Measurements from ENCODE around the gene SOX6.

Gene SOX6

DNA sequence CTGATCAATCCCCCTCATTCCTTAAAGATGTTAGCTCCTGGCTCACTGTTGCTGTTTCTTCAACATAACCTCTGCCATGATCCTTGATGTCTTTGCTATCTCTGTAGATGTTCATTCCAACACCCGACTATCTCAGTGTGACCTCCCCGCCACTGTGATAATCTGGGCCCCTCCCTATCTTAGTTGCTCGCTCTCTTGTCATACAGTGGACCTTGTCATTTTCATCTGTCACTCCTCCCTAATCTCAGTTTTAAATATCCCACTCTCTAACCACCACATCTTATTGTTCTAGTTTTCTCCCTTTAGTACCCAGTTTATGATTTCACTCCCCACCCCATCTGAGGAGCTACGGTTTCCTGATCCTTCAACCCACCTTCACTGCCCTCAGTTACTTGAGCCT is 379.2 kb downstream of the SOX6 start:
- Histone ChIP-seq H3K27me3 (ENCODE audit: control insufficient read depth, low read length) (no peaks in the 10 kb centered on the region), H3K27ac (ENCODE audit: low read depth, low read length) (no peak overlapping the region), H3K4me2 (ENCODE audit: low read length) (no peak overlapping the region)

DNA sequence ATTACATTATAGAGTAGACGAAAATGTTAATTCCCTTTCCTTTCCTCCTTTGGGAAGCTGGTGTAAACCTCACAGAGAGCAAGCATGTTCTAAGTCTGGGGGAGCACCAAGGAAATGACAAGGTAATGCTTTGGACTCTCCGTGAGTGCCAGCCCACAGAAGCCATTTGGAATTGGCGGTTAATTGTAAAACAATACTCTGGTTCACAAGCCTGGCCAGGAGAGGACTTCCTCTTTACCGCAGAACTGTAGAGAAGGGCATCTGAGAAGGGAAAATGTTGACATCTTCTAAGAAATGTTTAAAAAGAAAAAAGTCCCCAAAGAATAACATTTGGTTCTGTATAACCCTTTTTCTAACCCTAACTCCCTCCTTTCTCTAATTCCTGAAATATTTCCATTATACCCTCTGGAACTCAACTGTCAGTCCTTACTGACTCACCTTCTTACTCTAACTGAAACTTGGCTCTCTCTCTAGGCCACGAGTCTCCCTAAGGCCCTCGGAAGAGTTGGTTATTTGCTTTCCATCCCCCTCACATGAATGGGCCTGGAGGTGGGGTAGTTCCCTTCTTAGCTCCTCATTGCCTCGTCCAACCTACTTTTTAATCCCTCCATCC is 379.8 kb downstream of the SOX6 start:
- Histone ChIP-seq H3K36me3 (ENCODE audit: control insufficient read depth, low read length) (no peaks in the 10 kb centered on the region), H3K79me2 (ENCODE audit: control insufficient read depth, low read length) (no peaks in the 10 kb centered on the region), H3K9me3 (ENCODE audit: control insufficient read depth, insufficient read depth, low read length) (no peaks in the 10 kb centered on the region), H3K4me2 (ENCODE audit: low read length) (no peak overlapping the region), H3K4me1 (ENCODE audit: control insufficient read depth, low read length) (no peaks in the 10 kb centered on the region), H3K4me3 (ENCODE audit: low read length) (no peak overlapping the region), H3K9me2 (replicated peaks; ENCODE audit: control insufficient read depth, low read length) (no peaks in the 10 kb centered on the region), H3K27me3 (ENCODE audit: control insufficient read depth, low read length) (no peaks in the 10 kb centered on the region), H3F3A (ENCODE audit: control insufficient read depth, insufficient read depth) (no peaks in the 10 kb centered on the region), H3K27ac (ENCODE audit: low read depth, low read length) (no peak overlapping the region), H4K20me1 (ENCODE audit: control insufficient read depth, insufficient read depth, low read depth, low read length) (no peaks in the 10 kb centered on the region)
- TF ChIP-seq EZH2phosphoT487 (IDR thresholded peaks at IDR 0.05; ENCODE audit: borderline replicate concordance, low read length) = no peak
- TF ChIP-seq, protein P1, sequence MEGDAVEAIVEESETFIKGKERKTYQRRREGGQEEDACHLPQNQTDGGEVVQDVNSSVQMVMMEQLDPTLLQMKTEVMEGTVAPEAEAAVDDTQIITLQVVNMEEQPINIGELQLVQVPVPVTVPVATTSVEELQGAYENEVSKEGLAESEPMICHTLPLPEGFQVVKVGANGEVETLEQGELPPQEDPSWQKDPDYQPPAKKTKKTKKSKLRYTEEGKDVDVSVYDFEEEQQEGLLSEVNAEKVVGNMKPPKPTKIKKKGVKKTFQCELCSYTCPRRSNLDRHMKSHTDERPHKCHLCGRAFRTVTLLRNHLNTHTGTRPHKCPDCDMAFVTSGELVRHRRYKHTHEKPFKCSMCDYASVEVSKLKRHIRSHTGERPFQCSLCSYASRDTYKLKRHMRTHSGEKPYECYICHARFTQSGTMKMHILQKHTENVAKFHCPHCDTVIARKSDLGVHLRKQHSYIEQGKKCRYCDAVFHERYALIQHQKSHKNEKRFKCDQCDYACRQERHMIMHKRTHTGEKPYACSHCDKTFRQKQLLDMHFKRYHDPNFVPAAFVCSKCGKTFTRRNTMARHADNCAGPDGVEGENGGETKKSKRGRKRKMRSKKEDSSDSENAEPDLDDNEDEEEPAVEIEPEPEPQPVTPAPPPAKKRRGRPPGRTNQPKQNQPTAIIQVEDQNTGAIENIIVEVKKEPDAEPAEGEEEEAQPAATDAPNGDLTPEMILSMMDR (IDR thresholded peaks at IDR 0.05; ENCODE audit: low read depth, low read length, poor library complexity, severe bottlenecking) = no peak

More for the DNA sequence above, 379.2 kb downstream of the SOX6 start:
- no peaks in the 10 kb centered on the region for H3K9me3 ChIP-seq (ENCODE audit: control insufficient read depth, insufficient read depth, low read length)
- H3K79me2 ChIP-seq (ENCODE audit: control insufficient read depth, low read length) = no peaks in the 10 kb centered on the region
- H3F3A ChIP-seq (ENCODE audit: control insufficient read depth, insufficient read depth) = no peaks in the 10 kb centered on the region
- TF ChIP-seq, protein P1 (IDR thresholded peaks at IDR 0.05; ENCODE audit: low read depth, low read length, poor library complexity, severe bottlenecking) = no peak
- TF ChIP-seq EZH2phosphoT487 (IDR thresholded peaks at IDR 0.05; ENCODE audit: borderline replicate concordance, low read length) = no peak
- H3K4me3 ChIP-seq (ENCODE audit: low read length) = no peak overlapping the region
- no peaks in the 10 kb centered on the region for H3K36me3 ChIP-seq (ENCODE audit: control insufficient read depth, low read length)
- H3K9me2 ChIP-seq (replicated peaks; ENCODE audit: control insufficient read depth, low read length) = no peaks in the 10 kb centered on the region
- H3K4me1 ChIP-seq (ENCODE audit: control insufficient read depth, low read length) = no peaks in the 10 kb centered on the region
- no peaks in the 10 kb centered on the region for H4K20me1 ChIP-seq (ENCODE audit: control insufficient read depth, insufficient read depth, low read depth, low read length)

DNA sequence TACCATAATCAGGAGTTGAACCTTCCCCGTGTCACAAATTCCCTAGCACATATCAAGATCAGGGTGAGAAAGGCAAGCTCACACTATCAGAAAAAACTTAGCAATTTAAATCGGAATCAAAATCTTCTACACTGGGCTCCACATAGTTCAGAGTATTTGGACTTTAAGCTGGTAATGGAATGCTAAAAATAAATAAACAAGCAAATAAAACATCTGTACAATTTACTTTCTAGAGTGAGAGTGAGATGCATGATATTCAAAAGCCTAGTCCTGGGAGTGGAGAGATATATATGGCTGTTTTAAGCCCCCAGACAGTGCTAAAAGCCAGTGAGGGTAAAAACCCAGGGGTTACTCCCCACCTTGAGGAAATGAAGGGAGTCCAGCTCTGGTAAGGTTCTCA is 380.6 kb downstream of the SOX6 start:
- no peaks in the 10 kb centered on the region for H4K20me1 ChIP-seq (ENCODE audit: control insufficient read depth, insufficient read depth, low read depth, low read length)
- H3F3A ChIP-seq (ENCODE audit: control insufficient read depth, insufficient read depth) = no peaks in the 10 kb centered on the region
- H3K4me1 ChIP-seq (ENCODE audit: control insufficient read depth, low read length) = no peaks in the 10 kb centered on the region
- H3K4me3 ChIP-seq (ENCODE audit: low read length) = no peak overlapping the region
- no peaks in the 10 kb centered on the region for H3K9me3 ChIP-seq (ENCODE audit: control insufficient read depth, insufficient read depth, low read length)
- no peak overlapping the region for H3K27ac ChIP-seq (ENCODE audit: low read depth, low read length)
- H3K4me2 ChIP-seq (ENCODE audit: low read length) = no peak overlapping the region
- H3K79me2 ChIP-seq (ENCODE audit: control insufficient read depth, low read length) = no peaks in the 10 kb centered on the region
- TF ChIP-seq, protein P1 (IDR thresholded peaks at IDR 0.05; ENCODE audit: low read depth, low read length, poor library complexity, severe bottlenecking) = no peak
- TF ChIP-seq EZH2phosphoT487 (IDR thresholded peaks at IDR 0.05; ENCODE audit: borderline replicate concordance, low read length) = no peak
- H3K36me3 ChIP-seq (ENCODE audit: control insufficient read depth, low read length) = no peaks in the 10 kb centered on the region
- no peaks in the 10 kb centered on the region for H3K9me2 ChIP-seq (replicated peaks; ENCODE audit: control insufficient read depth, low read length)
- no peaks in the 10 kb centered on the region for H3K27me3 ChIP-seq (ENCODE audit: control insufficient read depth, low read length)
